Panc1 (cell line): ENCODE results near the gene MRPL57.

ENCODE experiments used
- POLR2AphosphoS5 ChIP-seq: IDR thresholded peaks from 2 replicates; pipeline ENCODE4 v1.6.1; 2012; ENCODE audit warnings: mild to moderate bottlenecking, low read depth, low read length, moderate library complexity
- SIN3A ChIP-seq: IDR thresholded peaks from 2 replicates; pipeline ENCODE4 v1.6.1; 2012; ENCODE audit warnings: low read depth, mild to moderate bottlenecking, low read length, moderate library complexity, borderline replicate concordance; ENCODE audit not compliant: insufficient read depth
- TCF7L2 ChIP-seq: IDR thresholded peaks from 2 replicates; pipeline ENCODE4 v1.6.1; 2011; ENCODE audit warnings: mild to moderate bottlenecking, low read depth, low read length, inconsistent platforms
- TF ChIP-seq, protein P1 (sequence below): fragments of 450-650 bp; IDR thresholded peaks from 2 replicates; pipeline ENCODE4 v1.5.1; 2017; ENCODE audit warnings: mild to moderate bottlenecking
- TF ChIP-seq, protein P2 (sequence below), 2 experiments: IDR thresholded peaks; 2 replicates each; pipeline ENCODE4 v1.6.1; 2011 to 2012; ENCODE audit warnings: low read depth in 2 of 2, control low read depth in 1 of 2, low read length in 1 of 2, mild to moderate bottlenecking in 1 of 2, moderate library complexity in 1 of 2; ENCODE audit not compliant: insufficient read depth in 1 of 2

DNA sequence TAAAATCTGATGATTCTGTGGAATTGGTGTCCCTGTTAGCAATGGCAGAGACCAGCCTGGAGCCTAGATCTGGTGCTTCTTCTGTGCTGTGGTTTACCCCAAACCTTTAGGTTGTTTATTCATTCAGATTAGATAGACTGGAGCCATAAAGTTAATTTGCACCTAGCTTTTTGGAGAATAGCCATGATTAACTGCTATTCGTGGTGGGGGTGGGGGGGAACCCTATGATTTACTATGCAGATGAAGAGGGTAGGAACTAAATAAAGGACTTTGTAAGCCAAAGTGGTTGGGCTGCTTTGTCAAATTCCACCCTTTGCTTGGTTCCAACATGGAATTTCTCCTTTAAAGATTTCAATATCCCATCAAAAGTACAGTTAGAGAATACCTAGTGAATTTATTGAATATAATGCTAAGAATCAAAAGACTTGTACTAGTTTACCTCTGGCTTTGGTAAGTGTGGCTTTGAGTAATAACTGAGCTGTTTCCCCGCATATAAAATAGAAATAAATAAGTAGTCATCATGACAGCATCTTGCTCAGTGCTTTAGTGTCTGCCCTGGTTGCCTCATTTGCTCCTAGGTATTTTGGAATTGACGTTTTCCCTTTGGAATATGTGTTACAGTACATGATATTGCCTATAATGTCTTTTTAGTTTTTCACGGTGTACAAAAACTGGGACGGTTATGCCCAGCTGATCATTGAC, 27.8 kb upstream of the MRPL57 start:
- TF ChIP-seq, protein P1, sequence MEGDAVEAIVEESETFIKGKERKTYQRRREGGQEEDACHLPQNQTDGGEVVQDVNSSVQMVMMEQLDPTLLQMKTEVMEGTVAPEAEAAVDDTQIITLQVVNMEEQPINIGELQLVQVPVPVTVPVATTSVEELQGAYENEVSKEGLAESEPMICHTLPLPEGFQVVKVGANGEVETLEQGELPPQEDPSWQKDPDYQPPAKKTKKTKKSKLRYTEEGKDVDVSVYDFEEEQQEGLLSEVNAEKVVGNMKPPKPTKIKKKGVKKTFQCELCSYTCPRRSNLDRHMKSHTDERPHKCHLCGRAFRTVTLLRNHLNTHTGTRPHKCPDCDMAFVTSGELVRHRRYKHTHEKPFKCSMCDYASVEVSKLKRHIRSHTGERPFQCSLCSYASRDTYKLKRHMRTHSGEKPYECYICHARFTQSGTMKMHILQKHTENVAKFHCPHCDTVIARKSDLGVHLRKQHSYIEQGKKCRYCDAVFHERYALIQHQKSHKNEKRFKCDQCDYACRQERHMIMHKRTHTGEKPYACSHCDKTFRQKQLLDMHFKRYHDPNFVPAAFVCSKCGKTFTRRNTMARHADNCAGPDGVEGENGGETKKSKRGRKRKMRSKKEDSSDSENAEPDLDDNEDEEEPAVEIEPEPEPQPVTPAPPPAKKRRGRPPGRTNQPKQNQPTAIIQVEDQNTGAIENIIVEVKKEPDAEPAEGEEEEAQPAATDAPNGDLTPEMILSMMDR, result no peak
- TF ChIP-seq POLR2AphosphoS5 (no peak), SIN3A (no peak), TCF7L2 (no peak)
- TF ChIP-seq, protein P2, sequence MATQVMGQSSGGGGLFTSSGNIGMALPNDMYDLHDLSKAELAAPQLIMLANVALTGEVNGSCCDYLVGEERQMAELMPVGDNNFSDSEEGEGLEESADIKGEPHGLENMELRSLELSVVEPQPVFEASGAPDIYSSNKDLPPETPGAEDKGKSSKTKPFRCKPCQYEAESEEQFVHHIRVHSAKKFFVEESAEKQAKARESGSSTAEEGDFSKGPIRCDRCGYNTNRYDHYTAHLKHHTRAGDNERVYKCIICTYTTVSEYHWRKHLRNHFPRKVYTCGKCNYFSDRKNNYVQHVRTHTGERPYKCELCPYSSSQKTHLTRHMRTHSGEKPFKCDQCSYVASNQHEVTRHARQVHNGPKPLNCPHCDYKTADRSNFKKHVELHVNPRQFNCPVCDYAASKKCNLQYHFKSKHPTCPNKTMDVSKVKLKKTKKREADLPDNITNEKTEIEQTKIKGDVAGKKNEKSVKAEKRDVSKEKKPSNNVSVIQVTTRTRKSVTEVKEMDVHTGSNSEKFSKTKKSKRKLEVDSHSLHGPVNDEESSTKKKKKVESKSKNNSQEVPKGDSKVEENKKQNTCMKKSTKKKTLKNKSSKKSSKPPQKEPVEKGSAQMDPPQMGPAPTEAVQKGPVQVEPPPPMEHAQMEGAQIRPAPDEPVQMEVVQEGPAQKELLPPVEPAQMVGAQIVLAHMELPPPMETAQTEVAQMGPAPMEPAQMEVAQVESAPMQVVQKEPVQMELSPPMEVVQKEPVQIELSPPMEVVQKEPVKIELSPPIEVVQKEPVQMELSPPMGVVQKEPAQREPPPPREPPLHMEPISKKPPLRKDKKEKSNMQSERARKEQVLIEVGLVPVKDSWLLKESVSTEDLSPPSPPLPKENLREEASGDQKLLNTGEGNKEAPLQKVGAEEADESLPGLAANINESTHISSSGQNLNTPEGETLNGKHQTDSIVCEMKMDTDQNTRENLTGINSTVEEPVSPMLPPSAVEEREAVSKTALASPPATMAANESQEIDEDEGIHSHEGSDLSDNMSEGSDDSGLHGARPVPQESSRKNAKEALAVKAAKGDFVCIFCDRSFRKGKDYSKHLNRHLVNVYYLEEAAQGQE (IDR thresholded peaks at IDR 0.05; ENCODE audit: insufficient read depth in 1 of 2, low read depth in 2 of 2, low read length in 1 of 2), result no peak
